ENCODE measurements around the gene STRA6. TPM values are rescaled to one million over a fixed set of nuclear protein-coding genes. Genes with fewer than 3 reads are reported as not detected.

STRA6 gene
- polyA plus RNA-seq, 1 of the 3 experiments (the other 2 are of a cell fraction) = 27.9 TPM

- Histone ChIP-seq H3K27me3 (ENCODE audit: insufficient read depth) (no peaks in the 10 kb centered on the region), H3K9ac (no peak overlapping the region), H3K4me2 (no peak overlapping the region), H2AFZ (ENCODE audit: low read depth) (no peak overlapping the region), H3K4me1 (ENCODE audit: control insufficient read depth in 1 of 2, insufficient read depth in 2 of 2, low read depth in 1 of 2, low read length in 1 of 2) (peaks cover 37 to 58% of the 10 kb centered on the region in 2 experiments), H3K27ac (ENCODE audit: low read depth in 2 of 2, low read length in 1 of 2) (peak overlapping the region in 1 of 2 experiments; percentile 94; a peak in 2 of 4 replicates), H3K36me3 (replicated peaks in 1 of 2; ENCODE audit: control insufficient read depth in 1 of 2, insufficient read depth in 2 of 2, low read length in 1 of 2) (no peaks in the 10 kb centered on the region), H4K20me1 (ENCODE audit: insufficient read depth) (no peaks in the 10 kb centered on the region), H3K9me3 (no peaks in the 10 kb centered on the region), H3K4me3 (ENCODE audit: low read depth in 2 of 2, low read length in 1 of 2) (0 out of 4 replicates have a peak overlapping the region, but pooled peaks of 1 of the 2 experiments have one; percentile 4), H3F3A (replicated peaks; ENCODE audit: insufficient read depth) (no peaks in the 10 kb centered on the region), H3K79me2 (ENCODE audit: insufficient read depth) (no peaks in the 10 kb centered on the region), H3K9me2 (no peaks in the 10 kb centered on the region)
- WGBS (ENCODE audit: low lambda C conversion rate) = 60% methylated on average over 4 of the region's 4 CpGs
- CTCF ChIA-PET = interaction anchor here (0.7 to 2.5 kb wide), 15 partner anchors 14 to 117 kb away, joined by 3 to 11 read pairs (median 4); no protein-coding TSS in a partner anchor
- DNase-seq = no peak
- POLR2A ChIA-PET = interaction anchor here (0.6 to 2.6 kb wide), 9 partner anchors 16 to 99 kb away, joined by 3 to 13 read pairs (median 4); no protein-coding TSS in a partner anchor
- TF ChIP-seq FOSL2 (IDR thresholded peaks at IDR 0.05; ENCODE audit: borderline replicate concordance, low read depth) (no peak), ZBTB33 (IDR thresholded peaks at IDR 0.05; ENCODE audit: borderline replicate concordance, low read depth) (no peak), FOXM1 (IDR thresholded peaks at IDR 0.05; ENCODE audit: low read depth) (no peak), RFX5 (IDR thresholded peaks at IDR 0.05; ENCODE audit: low read length) (no peak), PBX3 (IDR thresholded peaks at IDR 0.05) (no peak), MAX (IDR thresholded peaks at IDR 0.05; ENCODE audit: low read depth) (no peak), SIN3A (IDR thresholded peaks at IDR 0.05; ENCODE audit: borderline replicate concordance, low read depth, low read length) (no peak), RXRA (IDR thresholded peaks at IDR 0.05; ENCODE audit: borderline replicate concordance, low read depth) (no peak)
These were observed 42.3 kb upstream of the STRA6 start for GRCh38 chr15:74244822-74245341.

- H3K27ac ChIP-seq (ENCODE audit: low read depth in 2 of 2, low read length in 1 of 2) = peak overlapping the region in 1 of 2 experiments; percentile 40; a peak in 1 of 4 replicates
- DNase-seq = no peak
- CTCF ChIA-PET = interaction anchor here (0.7 to 2.6 kb wide), 8 partner anchors 9 to 115 kb away, joined by 3 to 14 read pairs (median 6); no protein-coding TSS in a partner anchor
- TF ChIP-seq EZH2phosphoT487 (IDR thresholded peaks at IDR 0.05; ENCODE audit: borderline replicate concordance, low read depth) = no peak
- no peak for TF ChIP-seq ELF1 (IDR thresholded peaks at IDR 0.05)
- TF ChIP-seq SIN3A (IDR thresholded peaks at IDR 0.05; ENCODE audit: borderline replicate concordance, low read depth, low read length) = no peak
- no peak for TF ChIP-seq ZBTB33 (IDR thresholded peaks at IDR 0.05; ENCODE audit: borderline replicate concordance, low read depth)
- no peak for TF ChIP-seq MAX (IDR thresholded peaks at IDR 0.05; ENCODE audit: low read depth)
- TF ChIP-seq NFIC (IDR thresholded peaks at IDR 0.05; ENCODE audit: borderline replicate concordance) = no peak
- no peak for TF ChIP-seq SMC3 (IDR thresholded peaks at IDR 0.05; ENCODE audit: low read depth, low read length)
- H3K79me2 ChIP-seq (ENCODE audit: insufficient read depth) = no peaks in the 10 kb centered on the region
- no peaks in the 10 kb centered on the region for H3K9me2 ChIP-seq
- WGBS (ENCODE audit: low lambda C conversion rate) = 92% methylated on average over 7 of the region's 7 CpGs
- H3F3A ChIP-seq (replicated peaks; ENCODE audit: insufficient read depth) = no peaks in the 10 kb centered on the region
- no peaks in the 10 kb centered on the region for H3K27me3 ChIP-seq (ENCODE audit: insufficient read depth)
- H3K9me3 ChIP-seq = no peaks in the 10 kb centered on the region
- no peak overlapping the region for H2AFZ ChIP-seq (ENCODE audit: low read depth)
- H3K36me3 ChIP-seq (replicated peaks in 1 of 2; ENCODE audit: control insufficient read depth in 1 of 2, insufficient read depth in 2 of 2, low read length in 1 of 2) = no peaks in the 10 kb centered on the region
- no peak overlapping the region for H3K9ac ChIP-seq
- H3K4me2 ChIP-seq = 0 out of 2 replicates have a peak overlapping the region, but pooled peaks have one; percentile 37
- no peaks in the 10 kb centered on the region for H4K20me1 ChIP-seq (ENCODE audit: insufficient read depth)
- peaks cover 52 to 69% of the 10 kb centered on the region in 2 experiments for H3K4me1 ChIP-seq (ENCODE audit: control insufficient read depth in 1 of 2, insufficient read depth in 2 of 2, low read depth in 1 of 2, low read length in 1 of 2)
- POLR2A ChIA-PET = interaction anchor here (0.6 to 2.6 kb wide), 4 partner anchors 15 to 303 kb away, joined by 3 to 13 read pairs (median 4); no protein-coding TSS in a partner anchor
- H3K4me3 ChIP-seq (ENCODE audit: low read depth in 2 of 2, low read length in 1 of 2) = no peak overlapping the region
These were observed 40.8 kb upstream of the STRA6 start for GRCh38 chr15:74243431-74243830.
